ENCODE results near the gene GNS. TPM values are rescaled to one million over a fixed set of nuclear protein-coding genes. Genes with fewer than 3 reads are reported as not detected.
"Not testable (repeated sequence)": the region's sequence is repeated elsewhere in the genome, so short reads cannot be mapped to it uniquely, and the experiment has no call there.

Gene GNS
- polyA plus RNA-seq, 3 donors, result 19.1 to 89.2 (median 29.9) TPM

DNA sequence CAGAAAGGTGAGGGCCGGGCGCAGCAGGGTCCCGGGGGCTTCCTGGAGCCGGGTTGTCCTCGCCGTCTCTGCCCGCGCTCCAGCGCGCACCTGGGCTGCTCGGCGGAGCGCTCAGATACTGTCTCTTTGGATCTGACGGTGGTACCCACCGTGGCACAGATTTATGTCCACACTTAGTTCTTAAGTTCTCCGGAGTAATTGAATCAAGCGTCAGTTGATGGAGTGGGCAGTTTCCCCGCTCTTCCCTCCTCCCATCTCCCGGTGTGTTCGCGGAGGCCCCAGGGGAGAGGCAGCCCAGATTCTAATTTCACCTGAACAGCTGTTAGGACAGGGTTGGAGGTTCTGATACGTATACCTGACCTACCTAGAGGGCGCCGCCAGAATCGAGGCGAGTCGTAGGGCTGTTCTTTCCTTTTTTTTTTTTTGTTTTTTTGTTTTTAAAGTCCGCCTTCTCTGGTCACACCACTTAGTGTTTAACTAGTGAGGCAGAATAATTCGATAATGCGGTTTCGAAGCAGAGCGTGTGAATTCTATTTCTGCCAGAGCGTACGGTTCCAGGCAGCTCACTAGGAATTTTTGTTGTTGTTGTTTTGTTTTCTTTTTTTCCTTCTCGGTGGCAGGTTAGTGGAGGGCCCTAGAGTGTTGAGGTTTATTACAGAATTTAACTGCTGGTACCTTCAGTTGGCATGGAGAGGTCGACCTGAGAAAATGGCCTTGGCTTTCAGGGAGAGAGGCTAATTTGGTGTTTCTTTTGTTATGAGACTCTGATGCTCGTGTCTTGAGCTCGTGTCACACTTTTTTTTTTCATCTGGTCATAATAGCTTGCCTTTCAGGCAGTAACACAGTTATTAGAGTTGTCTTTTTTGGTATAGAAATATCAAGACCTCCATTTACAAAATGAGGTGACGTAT is 22.3 kb upstream of the GNS start:
- no peak overlapping the region for H3K27ac ChIP-seq (ENCODE audit: low read depth, low read length)
- 2 to 5% (median 5%) methylated on average over 39 of the region's 39 CpGs for WGBS, 3 donors

DNA sequence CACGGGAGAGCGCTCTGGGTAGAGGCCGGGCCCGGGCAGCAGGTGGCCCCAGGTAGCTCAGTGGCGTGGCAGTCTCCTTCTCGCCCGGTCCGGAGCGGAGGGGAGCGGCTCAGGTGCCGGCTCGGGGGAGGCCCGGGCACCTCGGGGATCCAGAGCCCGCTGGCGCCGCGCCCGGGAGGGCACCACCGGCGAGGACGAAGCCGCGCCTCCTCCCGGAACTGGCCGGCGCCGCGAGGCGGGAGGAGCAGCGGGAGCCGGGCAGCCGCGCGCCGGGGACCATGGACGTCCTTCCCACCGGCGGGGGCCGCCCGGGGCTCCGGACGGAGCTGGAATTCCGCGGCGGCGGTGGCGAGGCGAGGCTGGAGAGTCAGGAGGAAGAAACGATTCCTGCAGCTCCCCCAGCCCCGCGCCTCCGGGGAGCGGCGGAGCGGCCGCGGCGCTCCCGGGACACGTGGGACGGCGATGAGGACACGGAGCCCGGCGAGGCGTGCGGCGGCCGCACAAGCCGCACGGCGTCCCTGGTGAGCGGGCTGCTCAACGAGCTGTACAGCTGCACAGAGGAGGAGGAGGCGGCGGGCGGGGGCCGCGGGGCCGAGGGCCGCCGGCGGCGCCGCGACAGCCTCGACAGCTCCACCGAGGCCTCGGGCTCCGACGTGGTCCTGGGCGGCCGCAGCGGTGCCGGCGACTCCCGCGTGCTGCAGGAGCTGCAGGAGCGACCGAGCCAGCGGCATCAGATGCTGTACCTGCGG is 21.5 kb upstream of the GNS start:
- 0 to 2% (median 1%) methylated on average over 74 to 103 of the region's 103 CpGs for WGBS, 3 donors
- no peak overlapping the region for H3K27ac ChIP-seq (ENCODE audit: low read depth, low read length)

- 5 to 15% (median 13%) methylated on average over 15 of the region's 15 CpGs for WGBS, 3 donors
- no peak overlapping the region for H3K27ac ChIP-seq (ENCODE audit: low read depth, low read length)
Observed at GRCh38 chr12:64780132-64780530, 20.9 kb upstream of the GNS start.

DNA sequence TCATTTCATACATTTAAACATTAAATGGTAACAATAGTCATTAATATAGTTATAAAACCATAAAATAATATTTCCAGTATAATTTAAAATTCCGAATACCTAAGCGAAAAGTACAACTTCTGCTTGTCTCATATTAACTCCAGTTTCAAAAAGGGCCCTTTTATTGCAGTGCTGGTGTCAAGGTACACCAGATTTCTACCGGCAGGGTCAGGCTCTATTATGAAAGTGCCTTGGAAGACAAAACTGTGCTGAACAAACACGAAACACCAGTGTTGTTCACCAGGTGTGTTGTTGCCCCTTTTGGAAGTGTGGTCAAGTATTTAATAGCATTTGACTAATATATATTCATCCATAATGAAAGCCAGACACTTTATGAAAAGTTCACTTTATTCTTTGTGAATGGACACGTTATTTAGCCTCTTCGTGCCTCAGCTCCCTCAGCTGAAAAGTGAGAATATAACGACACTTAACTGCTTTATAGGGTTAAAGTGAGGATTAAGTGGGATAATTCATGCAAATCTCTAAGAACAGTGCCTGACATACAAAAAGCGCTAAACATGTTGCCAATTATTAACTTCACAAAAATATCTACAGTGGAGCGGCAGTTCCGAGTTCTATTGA is 20.3 kb upstream of the GNS start:
- 36 to 90% (median 81%) methylated on average over 10 of the region's 10 CpGs for WGBS, 3 donors
- no peak overlapping the region for H3K27ac ChIP-seq (ENCODE audit: low read depth, low read length)

GRCh38 chr12:64775147-64775736 is 16.0 kb upstream of the GNS start:
- not testable (repeated sequence) for H3K27ac ChIP-seq (ENCODE audit: low read depth, low read length)

DNA sequence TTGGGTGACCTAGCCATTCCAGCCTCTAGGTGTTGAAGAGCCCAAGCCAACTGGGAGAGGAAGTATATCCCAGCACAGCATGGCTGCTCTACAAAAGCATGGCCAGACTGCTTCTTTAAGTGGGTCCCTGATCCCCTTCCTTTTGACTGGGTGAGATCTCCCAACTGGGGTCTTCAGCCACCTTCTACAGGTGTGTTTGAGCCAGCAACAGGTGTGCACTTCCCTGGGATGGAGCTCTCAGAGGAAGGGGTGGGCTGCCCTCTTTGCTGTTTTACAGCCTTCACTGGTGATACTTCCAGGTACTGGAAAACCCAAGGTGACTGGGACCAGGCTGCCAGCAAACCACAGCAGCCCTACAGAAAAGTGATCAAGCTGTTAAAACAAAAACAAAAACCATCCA is 14.2 kb upstream of the GNS start:
- H3K27ac ChIP-seq (ENCODE audit: low read depth, low read length), result no peak overlapping the region

GRCh38 chr12:64767495-64767894 is 8.3 kb upstream of the GNS start:
- WGBS, 3 donors, result 58 to 86% (median 86%) methylated on average over 2 to 3 of the region's 3 CpGs
- H3K27ac ChIP-seq (ENCODE audit: low read depth, low read length), result no peak overlapping the region

DNA sequence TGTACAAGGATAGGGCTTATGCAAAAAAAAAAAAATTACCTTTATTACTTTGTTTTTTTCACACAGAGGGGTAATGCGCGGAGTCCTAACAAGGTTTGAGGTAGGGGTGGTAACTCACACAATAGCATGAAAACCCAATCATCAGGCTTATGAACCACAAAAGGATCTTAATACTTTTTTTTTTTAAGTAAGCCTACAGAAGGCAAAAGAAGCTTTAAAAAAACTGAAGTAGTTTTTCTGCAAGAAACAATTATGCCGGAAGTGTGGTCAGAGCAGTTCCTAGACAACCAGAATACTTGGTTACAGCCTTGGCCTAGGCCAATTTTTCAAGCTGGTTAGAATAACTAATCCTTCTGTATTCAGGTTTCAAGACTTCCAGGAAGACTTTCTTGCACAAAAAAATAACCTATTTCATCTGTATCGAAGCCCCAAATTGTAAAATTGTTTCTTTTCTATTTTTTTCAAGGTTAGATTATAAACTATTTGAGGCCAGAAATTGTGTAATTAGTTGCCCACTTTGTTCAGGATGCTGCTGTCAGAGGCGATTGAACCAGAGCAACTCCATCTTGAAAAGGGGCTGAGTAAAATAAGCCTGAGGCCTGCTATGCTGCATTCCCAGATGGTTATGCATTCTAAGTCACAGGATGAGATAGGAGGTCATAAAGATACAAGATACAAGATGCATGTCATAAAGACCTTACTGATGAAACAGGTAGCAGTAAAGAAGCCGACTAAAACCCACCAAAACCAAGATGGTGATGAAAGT is 1.8 kb upstream of the GNS start:
- H3K27ac ChIP-seq (ENCODE audit: low read depth, low read length), result no peak overlapping the region
- 79 to 94% (median 82%) methylated on average over 6 of the region's 6 CpGs for WGBS, 3 donors

- H3K27ac ChIP-seq (ENCODE audit: low read depth, low read length), result no peak overlapping the region
- 46 to 63% (median 47%) methylated on average over 3 of the region's 3 CpGs for WGBS, 3 donors
Observed at GRCh38 chr12:64757771-64758170, 1.4 kb downstream of the GNS start.

GRCh38 chr12:64756376-64756775 is 2.8 kb downstream of the GNS start:
- WGBS, 3 donors, result 80 to 89% (median 83%) methylated on average over 2 of the region's 2 CpGs
- no peak overlapping the region for H3K27ac ChIP-seq (ENCODE audit: low read depth, low read length)

GRCh38 chr12:64753427-64753826 is 5.8 kb downstream of the GNS start:
- WGBS, 3 donors, result 85 to 92% (median 90%) methylated on average over 3 of the region's 3 CpGs
- H3K27ac ChIP-seq (ENCODE audit: low read depth, low read length), result no peak overlapping the region

- WGBS, 3 donors, result 50 to 84% (median 62%) methylated on average over 4 of the region's 4 CpGs
- H3K27ac ChIP-seq (ENCODE audit: low read depth, low read length), result no peak overlapping the region
Observed at GRCh38 chr12:64752833-64753238, 6.4 kb downstream of the GNS start.

- H3K27ac ChIP-seq (ENCODE audit: low read depth, low read length), result no peak overlapping the region
Observed at GRCh38 chr12:64752032-64752431, 7.2 kb downstream of the GNS start.

DNA sequence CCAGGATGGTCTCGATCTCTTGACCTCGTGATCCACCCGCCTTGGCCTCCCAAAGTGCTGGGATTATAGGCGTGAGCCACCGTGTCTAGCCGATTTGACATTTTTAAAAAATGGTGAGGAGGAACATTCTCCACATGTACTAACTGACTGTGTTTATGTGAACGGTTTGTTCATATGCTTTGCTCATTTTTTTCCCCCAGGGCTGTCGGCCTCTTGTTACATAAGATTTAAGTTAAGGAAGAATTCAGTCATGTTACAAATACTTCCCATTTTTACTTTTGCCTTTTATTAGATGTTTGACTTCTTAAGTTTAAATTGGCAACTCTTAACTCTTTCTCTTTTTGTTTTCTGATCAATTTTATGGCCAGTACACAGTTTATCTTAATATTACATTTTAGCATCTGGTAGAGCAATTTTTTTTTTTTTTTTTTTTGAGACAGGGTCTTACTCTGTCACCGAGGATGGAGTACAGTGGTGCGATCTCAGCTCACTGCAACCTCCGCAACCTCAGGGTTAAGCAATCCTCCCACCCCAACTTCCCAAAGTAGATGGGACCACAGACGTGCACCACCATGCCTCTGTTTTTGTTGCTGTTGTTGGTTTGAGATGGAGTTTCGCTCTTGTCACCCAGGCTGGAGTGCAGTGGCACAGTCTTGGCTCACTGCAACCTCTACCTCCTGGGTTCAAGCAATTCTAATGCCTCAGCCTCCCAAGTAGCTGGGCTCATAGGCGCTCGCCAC is 9.6 kb downstream of the GNS start:
- H3K27ac ChIP-seq (ENCODE audit: low read depth, low read length), result no peak overlapping the region
- 66 to 94% (median 70%) methylated on average over 15 of the region's 15 CpGs for WGBS, 3 donors

GRCh38 chr12:64747695-64748094 is 11.5 kb downstream of the GNS start:
- 14 to 31% (median 16%) methylated on average over 2 of the region's 2 CpGs for WGBS, 3 donors
- H3K27ac ChIP-seq (ENCODE audit: low read depth, low read length), result no peak overlapping the region

DNA sequence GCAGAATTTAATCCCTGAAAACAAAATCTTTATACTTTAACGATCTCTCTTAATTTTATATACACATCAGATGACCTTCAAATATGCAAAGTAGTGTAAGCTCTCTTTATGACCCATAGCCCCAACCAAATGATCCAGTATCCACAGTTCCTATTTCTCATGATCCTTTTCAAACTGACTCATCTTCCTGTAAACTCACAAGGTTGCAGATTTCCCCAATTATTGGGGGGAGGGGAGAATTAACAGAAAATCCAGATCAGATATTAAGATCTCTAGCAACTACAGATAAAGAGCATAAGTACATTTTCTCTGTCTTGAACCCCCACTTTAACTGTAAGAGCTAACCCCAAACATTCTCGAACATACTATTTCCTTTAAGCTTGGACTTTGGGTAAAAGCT is 12.5 kb downstream of the GNS start:
- 76 to 90% (median 83%) methylated on average over 2 of the region's 2 CpGs for WGBS, 3 donors
- no peak overlapping the region for H3K27ac ChIP-seq (ENCODE audit: low read depth, low read length)

- H3K27ac ChIP-seq (ENCODE audit: low read depth, low read length), result no peak overlapping the region
- WGBS, 3 donors, result 85 to 100% (median 95%) methylated on average over 2 of the region's 2 CpGs
Observed at GRCh38 chr12:64745980-64746379, 13.2 kb downstream of the GNS start.

Measured in adipose tissue (tissue), 3 donors.